SH-SY5Y (cell line): ENCODE results near the gene OTULINL.

Experiments
- GATA2 ChIP-seq: IDR thresholded peaks from 2 replicates; pipeline ENCODE4 v1.6.1; 2011; ENCODE audit warnings: mild to moderate bottlenecking, low read depth, low read length
- GATA3 ChIP-seq: IDR thresholded peaks from 2 replicates; pipeline ENCODE4 v1.6.1; 2011; ENCODE audit warnings: low read depth, mild to moderate bottlenecking, low read length, moderate library complexity

- TF ChIP-seq GATA3: no peak
- no peak for TF ChIP-seq GATA2
These were observed 49.4 kb upstream of the OTULINL start for GRCh38 chr5:14532180-14532579.
